SK-N-SH (cell line): Measurements from ENCODE around the gene CPN2.

Experiments used
- ELF1 ChIP-seq: IDR thresholded peaks from 2 replicates; pipeline ENCODE4 v1.4.0; 2012
- EP300 ChIP-seq, 2 experiments: IDR thresholded peaks; 2 replicates each; pipeline versions ENCODE4 v1.4.0 to v1.6.1; 2012; ENCODE audit warnings: borderline replicate concordance in 1 of 2, low read depth in 1 of 2, low read length in 1 of 2
- MAX ChIP-seq: IDR thresholded peaks from 2 replicates; pipeline ENCODE4 v1.4.0; 2012; ENCODE audit warnings: low read depth
- NRF1 ChIP-seq: IDR thresholded peaks from 2 replicates; pipeline ENCODE4 v1.6.1; 2012; ENCODE audit warnings: low read depth, mild to moderate bottlenecking, low read length
- POLR2AphosphoS5 ChIP-seq: IDR thresholded peaks from 2 replicates; pipeline ENCODE4 v1.6.1; 2012; ENCODE audit warnings: low read depth, low read length
- RAD21 ChIP-seq: IDR thresholded peaks from 2 replicates; pipeline ENCODE4 v1.6.1; 2012; ENCODE audit warnings: mild to moderate bottlenecking, low read length
- REST ChIP-seq: IDR thresholded peaks from 2 replicates; pipeline ENCODE4 v1.6.1; 2012; ENCODE audit warnings: mild to moderate bottlenecking, low read depth, low read length, moderate library complexity
- RFX5 ChIP-seq: IDR thresholded peaks from 2 replicates; pipeline ENCODE4 v1.6.1; 2012; ENCODE audit warnings: mild to moderate bottlenecking, improper control_type of control experiment, low read length
- SIN3A ChIP-seq: IDR thresholded peaks from 2 replicates; pipeline ENCODE4 v1.6.1; 2012; ENCODE audit warnings: low read depth, mild to moderate bottlenecking, low read length, moderate library complexity, borderline replicate concordance
- TCF12 ChIP-seq: IDR thresholded peaks from 2 replicates; pipeline ENCODE4 v1.4.0; 2012
- TEAD4 ChIP-seq: IDR thresholded peaks from 2 replicates; pipeline ENCODE4 v1.4.0; 2012; ENCODE audit warnings: mild to moderate bottlenecking, borderline replicate concordance; ENCODE audit not compliant: insufficient read depth
- TF ChIP-seq, protein P1 (sequence below): fragments of 200-600 bp; sonication (generic); IDR thresholded peaks from 2 replicates; pipeline ENCODE4 v1.6.1; 2017; ENCODE audit warnings: antibody characterized with exemption, mild to moderate bottlenecking, moderate library complexity
- TF ChIP-seq, protein P2 (sequence below): fragments of 150-350 bp; IDR thresholded peaks from 2 replicates; pipeline ENCODE4 v1.6.1; 2016; ENCODE audit warnings: mild to moderate bottlenecking, low read depth, low read length
- TF ChIP-seq, protein P3 (sequence below): IDR thresholded peaks from 2 replicates; pipeline ENCODE4; 2012

- TF ChIP-seq, protein P1, sequence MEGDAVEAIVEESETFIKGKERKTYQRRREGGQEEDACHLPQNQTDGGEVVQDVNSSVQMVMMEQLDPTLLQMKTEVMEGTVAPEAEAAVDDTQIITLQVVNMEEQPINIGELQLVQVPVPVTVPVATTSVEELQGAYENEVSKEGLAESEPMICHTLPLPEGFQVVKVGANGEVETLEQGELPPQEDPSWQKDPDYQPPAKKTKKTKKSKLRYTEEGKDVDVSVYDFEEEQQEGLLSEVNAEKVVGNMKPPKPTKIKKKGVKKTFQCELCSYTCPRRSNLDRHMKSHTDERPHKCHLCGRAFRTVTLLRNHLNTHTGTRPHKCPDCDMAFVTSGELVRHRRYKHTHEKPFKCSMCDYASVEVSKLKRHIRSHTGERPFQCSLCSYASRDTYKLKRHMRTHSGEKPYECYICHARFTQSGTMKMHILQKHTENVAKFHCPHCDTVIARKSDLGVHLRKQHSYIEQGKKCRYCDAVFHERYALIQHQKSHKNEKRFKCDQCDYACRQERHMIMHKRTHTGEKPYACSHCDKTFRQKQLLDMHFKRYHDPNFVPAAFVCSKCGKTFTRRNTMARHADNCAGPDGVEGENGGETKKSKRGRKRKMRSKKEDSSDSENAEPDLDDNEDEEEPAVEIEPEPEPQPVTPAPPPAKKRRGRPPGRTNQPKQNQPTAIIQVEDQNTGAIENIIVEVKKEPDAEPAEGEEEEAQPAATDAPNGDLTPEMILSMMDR, result no peak
- TF ChIP-seq RAD21 (no peak), TCF12 (no peak), ELF1 (no peak), NRF1 (no peak), TEAD4 (no peak), POLR2AphosphoS5 (no peak), MAX (no peak), EP300 (IDR thresholded peaks at IDR 0.05; ENCODE audit: borderline replicate concordance in 1 of 2, low read depth in 1 of 2, low read length in 1 of 2) (no peak), REST (no peak), SIN3A (no peak), RFX5 (no peak)
- TF ChIP-seq, protein P2, sequence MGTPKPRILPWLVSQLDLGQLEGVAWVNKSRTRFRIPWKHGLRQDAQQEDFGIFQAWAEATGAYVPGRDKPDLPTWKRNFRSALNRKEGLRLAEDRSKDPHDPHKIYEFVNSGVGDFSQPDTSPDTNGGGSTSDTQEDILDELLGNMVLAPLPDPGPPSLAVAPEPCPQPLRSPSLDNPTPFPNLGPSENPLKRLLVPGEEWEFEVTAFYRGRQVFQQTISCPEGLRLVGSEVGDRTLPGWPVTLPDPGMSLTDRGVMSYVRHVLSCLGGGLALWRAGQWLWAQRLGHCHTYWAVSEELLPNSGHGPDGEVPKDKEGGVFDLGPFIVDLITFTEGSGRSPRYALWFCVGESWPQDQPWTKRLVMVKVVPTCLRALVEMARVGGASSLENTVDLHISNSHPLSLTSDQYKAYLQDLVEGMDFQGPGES, result no peak
- TF ChIP-seq, protein P3, sequence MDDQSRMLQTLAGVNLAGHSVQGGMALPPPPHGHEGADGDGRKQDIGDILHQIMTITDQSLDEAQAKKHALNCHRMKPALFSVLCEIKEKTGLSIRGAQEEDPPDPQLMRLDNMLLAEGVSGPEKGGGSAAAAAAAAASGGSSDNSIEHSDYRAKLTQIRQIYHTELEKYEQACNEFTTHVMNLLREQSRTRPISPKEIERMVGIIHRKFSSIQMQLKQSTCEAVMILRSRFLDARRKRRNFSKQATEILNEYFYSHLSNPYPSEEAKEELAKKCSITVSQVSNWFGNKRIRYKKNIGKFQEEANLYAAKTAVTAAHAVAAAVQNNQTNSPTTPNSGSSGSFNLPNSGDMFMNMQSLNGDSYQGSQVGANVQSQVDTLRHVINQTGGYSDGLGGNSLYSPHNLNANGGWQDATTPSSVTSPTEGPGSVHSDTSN, result no peak
Measured at GRCh38 chr3:194374935-194375334, 23.8 kb upstream of the CPN2 start.
